ENCODE measurements around the gene C6orf118.

DNA sequence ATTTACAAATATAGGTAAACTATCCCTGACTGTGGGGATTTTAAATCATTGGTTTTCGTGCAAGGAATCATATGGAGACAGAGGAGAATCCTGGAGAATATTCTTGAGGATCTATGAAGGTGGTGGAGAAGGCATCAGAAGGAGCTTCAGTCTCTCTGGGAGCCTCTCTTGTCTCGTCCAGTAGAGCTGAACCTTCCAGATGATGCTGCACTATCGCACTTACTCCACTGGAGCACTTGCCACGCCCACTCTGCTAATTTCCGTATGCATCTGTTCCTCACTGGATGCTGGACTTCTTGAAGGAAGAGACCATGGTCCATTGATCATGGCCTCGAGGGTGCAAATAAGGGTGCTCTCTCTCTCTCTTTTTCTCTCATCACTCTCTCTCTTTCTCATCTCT is 36.8 kb downstream of the C6orf118 start:
- TF ChIP-seq, protein P1, sequence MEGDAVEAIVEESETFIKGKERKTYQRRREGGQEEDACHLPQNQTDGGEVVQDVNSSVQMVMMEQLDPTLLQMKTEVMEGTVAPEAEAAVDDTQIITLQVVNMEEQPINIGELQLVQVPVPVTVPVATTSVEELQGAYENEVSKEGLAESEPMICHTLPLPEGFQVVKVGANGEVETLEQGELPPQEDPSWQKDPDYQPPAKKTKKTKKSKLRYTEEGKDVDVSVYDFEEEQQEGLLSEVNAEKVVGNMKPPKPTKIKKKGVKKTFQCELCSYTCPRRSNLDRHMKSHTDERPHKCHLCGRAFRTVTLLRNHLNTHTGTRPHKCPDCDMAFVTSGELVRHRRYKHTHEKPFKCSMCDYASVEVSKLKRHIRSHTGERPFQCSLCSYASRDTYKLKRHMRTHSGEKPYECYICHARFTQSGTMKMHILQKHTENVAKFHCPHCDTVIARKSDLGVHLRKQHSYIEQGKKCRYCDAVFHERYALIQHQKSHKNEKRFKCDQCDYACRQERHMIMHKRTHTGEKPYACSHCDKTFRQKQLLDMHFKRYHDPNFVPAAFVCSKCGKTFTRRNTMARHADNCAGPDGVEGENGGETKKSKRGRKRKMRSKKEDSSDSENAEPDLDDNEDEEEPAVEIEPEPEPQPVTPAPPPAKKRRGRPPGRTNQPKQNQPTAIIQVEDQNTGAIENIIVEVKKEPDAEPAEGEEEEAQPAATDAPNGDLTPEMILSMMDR (IDR thresholded peaks at IDR 0.05; ENCODE audit: extremely low read depth in 1 of 2, insufficient read depth in 1 of 2, low read depth in 1 of 2, low read length in 2 of 2) = no peak
- TF ChIP-seq EZH2 (IDR thresholded peaks at IDR 0.05; ENCODE audit: borderline replicate concordance, low read depth, low read length, severe bottlenecking) (no peak), POLR2A (IDR thresholded peaks at IDR 0.05; ENCODE audit: low read depth, low read length) (no peak), POLR2AphosphoS5 (IDR thresholded peaks at IDR 0.05; ENCODE audit: insufficient read depth, low read depth, low read length) (no peak), MYC (IDR thresholded peaks at IDR 0.05; ENCODE audit: low read depth, low read length) (no peak), GATA2 (IDR thresholded peaks at IDR 0.05; ENCODE audit: insufficient read depth, insufficient read length, low read depth, low read length) (no peak), FOS (IDR thresholded peaks at IDR 0.05; ENCODE audit: borderline replicate concordance, insufficient read depth, low read length) (no peak), JUN (IDR thresholded peaks at IDR 0.05; ENCODE audit: borderline replicate concordance, insufficient read depth, insufficient read length, low read depth) (no peak)
- TF ChIP-seq, protein P2, sequence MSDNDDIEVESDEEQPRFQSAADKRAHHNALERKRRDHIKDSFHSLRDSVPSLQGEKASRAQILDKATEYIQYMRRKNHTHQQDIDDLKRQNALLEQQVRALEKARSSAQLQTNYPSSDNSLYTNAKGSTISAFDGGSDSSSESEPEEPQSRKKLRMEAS (IDR thresholded peaks at IDR 0.05; ENCODE audit: insufficient read depth, insufficient read length) = no peak

Data from endothelial cell of umbilical vein (primary cell).